Measurements from ENCODE around the gene MICAL3. TPM values are rescaled to one million over a fixed set of nuclear protein-coding genes. Genes with fewer than 3 reads are reported as not detected.
A peak's percentile ranks its signal among the peaks of the same experiment; 100 is the strongest.
"Not testable (repeated sequence)": the region's sequence is repeated elsewhere in the genome, so short reads cannot be mapped to it uniquely, and the experiment has no call there.

The MICAL3 gene
- total RNA-seq, 1 donor from 2014 or later = 23.4 TPM

DNA sequence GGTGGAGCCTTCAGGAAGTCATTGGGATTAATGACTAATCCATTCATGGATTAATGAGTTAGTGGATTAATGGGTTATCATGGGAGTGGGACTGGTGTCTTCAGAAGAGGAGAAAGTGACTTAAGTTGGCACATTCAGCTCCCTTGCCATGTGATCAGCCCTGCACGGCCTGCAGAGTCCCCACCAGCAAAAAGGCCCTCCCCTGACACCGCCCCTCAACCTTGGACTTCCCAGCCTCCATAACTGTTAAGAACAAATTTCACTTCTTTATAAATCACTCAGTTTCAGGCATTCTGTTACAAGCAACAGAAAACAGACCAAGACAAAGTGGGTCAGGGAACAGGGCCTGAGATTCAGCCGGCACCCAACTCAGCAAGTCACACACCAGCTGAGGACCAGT lies 85.3 kb downstream of the MICAL3 start:
- no peak for DNase-seq (ENCODE audit: low read depth)

DNA sequence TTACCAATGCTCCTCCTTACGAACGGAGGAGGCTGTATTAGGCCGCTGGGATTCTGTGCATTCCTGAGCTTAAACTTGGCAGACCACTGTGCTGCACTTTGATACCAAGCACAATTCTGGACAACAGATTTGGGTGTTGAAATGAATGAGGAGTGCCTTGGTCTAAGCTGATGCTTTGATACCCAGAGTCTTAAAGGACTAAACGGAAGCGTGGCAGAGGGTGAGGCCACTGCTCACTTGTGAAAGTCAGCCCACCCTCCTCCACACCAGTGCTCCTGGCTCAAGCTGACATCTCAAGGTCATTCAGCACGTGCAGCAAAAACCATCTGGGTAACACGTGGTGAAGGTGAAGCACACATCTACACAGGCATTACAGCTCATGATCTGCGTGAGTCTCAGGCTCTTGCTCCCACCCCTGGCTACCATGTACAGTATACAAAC lies 85.9 kb downstream of the MICAL3 start:
- DNase-seq (ENCODE audit: low read depth) = no peak

DNA sequence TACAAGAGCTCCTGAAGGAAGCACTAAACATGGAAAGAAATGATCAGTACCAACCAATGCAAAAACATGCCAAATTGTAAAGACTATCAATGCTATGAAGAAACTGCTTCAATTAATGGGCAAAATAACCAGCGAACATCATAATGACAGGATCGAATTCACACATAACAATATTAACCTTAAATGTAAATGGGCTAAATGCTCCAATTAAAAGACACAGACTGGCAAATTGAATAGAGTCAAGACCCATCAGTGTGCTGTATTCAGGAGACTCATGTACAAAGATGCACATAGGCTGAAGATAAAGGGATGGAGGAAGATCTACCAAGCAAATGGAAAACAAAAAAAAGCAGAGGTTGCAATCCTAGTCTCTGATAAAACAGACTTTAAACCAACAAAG lies 91.9 kb downstream of the MICAL3 start:
- not testable (repeated sequence) for DNase-seq (ENCODE audit: low read depth)

DNA sequence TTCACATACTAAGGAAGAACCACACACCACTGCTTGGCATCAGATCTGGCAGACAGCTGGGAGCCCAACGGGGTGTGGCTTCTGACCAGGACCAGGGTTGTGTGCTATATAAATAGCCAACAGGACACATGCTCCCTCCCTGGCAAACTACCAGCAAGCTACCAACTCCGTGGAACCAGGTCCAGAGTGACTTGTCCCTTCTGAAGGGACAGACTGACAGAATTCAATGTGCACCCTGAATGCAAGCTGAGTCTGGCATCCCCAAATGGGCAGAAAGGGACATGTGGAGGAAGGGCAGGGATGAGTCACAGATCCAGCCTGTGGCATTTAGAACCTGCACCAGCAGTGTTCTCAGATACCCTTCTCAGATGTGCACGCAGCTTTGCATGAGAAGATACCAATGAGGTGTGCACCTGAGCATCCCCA lies 92.9 kb downstream of the MICAL3 start:
- peak; percentile 98 for DNase-seq (ENCODE audit: low read depth)

DNA sequence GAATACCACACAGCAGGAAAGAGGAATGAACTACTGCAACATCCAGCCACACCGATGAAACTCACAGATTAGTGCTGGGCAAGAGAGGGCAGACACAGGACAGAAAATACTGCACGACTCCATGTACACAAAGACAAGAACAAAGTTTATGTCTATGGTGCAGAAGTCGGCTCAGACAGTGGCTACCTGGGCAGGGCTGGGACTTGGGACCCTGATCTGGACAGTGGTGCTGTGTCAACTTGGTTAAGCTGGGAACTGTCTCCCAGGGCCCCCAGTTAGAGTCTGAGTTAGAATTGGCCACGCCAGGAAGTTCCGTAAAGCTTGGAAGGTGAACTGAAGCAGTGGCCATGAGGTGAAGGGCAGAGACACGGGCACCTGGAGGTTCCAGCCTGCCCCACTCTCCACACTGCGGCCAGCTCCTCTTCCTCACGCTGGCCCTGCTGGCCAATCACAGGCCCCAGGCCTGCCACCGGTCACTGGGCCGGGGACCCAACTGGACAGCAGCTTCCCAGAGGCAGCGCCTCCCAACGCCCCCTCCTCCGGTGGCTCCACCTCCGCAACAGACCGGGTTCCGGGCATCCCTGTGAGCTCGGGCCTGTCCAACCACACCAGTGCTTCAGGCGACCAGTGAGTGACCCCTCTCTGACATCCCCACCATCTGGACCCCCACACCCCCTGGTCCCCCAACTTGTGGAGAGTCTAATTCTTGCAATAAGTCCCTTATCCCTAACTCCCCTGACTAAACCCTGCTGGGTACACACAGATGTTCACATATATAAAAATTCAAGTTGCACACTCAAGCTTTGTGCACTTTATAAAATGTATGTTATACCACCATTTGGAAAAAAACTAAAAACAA lies 93.7 kb downstream of the MICAL3 start:
- no peak for DNase-seq (ENCODE audit: low read depth)

DNA sequence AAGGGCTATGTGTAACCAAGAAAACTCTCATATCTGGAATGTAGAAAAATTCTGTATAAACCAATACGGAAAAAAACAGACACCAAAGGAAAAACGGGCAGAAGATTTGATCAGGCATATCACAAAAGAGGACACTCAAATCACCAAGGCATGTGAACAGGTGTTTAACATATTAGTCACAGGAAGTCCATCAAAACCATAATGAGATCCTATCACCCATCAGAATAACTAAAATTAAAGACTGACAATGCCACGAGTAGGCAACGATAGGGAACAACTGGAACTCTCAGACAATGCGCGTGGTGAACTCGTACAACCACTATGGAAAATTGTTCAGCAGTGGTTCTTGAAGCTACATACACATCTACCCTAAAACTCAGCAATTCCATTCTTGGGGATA lies 94.5 kb downstream of the MICAL3 start:
- peak; percentile 85 for DNase-seq (ENCODE audit: low read depth)

DNA sequence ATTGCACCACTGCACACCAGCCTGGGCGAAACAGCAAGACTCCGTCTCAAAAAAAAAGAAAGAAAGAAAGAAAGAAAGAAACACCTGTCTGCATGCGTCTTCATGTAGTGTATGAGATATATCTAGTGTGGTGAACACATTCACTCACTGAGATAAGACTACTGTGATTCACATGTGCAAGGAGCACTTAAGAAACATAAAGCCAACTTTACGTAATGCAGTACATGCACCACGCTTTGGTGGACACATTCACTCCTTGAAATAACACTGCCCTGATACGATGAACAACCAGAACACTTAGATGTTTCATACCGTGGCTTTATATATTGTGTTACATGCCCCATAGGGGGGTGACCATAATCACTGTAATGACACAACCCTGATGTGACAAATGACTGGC lies 96.0 kb downstream of the MICAL3 start:
- no peak for DNase-seq (ENCODE audit: low read depth)

DNA sequence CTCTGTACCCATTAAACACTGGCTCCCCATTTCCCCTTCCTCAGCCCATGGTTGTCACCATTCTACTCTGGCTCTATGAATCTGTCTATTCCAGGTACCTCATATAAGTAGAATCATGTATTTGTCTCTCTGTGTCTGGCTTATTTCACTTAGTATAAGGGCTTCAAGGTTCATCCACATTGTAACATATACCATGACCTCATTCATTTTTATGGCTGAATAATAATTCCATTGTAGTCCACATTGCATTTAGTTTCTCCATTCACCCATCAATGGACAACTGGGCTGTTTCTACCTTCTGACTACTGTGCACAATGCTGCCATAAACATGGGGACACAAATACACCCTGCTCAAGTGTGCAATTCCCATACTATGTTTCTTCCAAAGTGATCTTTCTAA lies 97.3 kb downstream of the MICAL3 start:
- DNase-seq (ENCODE audit: low read depth) = no peak

DNA sequence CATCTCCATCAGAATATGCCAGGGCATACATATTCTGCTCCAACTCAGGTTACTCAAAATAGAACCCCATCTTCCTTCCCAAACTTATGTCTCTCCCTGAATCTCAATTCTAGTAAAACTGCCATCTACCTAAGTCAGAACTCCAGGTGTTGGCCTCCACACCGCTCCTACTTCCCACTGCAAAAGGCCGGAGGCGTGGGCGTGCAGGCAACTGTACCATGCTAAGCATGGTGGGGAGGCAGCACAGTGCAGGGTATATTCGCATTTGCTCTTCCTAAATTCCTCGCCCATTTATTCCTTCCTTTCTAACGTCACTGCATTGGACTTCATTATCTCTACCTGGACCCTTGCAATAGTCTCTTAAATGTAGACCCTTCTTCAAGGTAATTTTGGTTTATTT lies 97.8 kb downstream of the MICAL3 start:
- no peak for DNase-seq (ENCODE audit: low read depth)

DNA sequence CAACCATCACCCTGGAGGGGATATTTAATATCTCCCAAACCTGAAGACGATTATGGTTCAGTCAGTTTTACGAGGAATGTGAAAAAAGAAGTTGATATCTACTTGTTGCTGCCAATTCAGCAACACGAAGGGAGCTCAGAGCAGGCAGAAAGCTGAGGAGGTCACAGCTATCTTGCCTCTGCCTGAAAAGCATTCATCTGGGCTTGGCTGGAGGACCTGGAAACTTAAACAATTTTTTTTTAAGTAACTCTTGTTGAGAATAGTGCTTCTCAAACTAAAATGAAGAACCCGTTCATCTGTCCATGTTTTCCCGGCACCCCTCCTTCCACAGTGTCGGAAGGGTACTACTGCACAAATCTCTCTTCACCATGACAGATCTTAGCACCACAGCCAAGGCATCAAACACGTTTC lies 98.9 kb downstream of the MICAL3 start:
- DNase-seq (ENCODE audit: low read depth) = no peak

DNA sequence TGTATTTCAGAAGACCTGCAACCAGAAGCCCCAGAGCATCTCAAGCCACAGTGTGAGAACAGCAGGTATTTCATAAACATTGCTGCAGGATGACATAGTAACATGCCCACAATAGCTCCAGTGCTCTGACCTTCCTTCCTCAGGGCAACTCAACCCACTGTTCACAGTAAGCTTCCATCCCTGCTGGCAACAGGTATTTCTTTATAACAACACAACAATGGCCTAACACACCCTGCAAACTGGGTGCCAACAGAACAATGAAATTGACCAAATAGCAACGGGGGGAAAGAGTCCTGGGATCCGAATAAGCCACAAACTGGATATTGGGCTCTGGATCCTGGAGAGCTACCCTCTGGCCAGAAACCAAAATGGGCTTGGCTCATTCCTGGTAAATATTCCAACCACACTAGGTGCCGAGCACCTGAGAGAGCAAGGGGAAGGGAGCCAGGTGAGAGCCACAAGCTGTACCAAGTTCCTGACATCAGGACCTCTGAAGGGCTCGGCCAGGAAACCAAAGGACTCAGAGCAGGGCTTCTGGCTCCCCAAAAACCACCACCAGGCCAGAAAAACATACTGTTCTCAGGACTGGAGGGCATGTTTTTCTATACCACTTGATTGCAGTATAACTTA lies 99.5 kb downstream of the MICAL3 start:
- peak; percentile 40 for DNase-seq (ENCODE audit: low read depth)

DNA sequence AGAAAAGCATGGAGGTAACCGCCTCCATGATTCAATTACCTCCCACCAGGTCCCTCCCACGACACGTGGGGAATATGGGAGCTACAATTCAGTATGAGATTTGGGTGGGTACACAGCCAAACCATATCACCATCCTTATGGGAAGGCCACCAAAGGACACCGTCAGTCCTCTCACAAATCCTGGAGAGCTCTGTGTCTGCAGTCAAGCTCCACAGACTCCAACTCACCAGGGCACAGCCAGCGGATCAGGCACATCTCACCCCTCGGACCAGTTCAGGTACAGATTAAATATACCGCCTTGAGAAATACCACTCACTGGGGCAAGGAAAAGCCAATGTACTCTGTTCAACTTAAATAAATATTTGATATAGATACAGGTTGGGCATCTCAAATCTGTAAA lies 100.3 kb downstream of the MICAL3 start:
- no peak for DNase-seq (ENCODE audit: low read depth)

DNA sequence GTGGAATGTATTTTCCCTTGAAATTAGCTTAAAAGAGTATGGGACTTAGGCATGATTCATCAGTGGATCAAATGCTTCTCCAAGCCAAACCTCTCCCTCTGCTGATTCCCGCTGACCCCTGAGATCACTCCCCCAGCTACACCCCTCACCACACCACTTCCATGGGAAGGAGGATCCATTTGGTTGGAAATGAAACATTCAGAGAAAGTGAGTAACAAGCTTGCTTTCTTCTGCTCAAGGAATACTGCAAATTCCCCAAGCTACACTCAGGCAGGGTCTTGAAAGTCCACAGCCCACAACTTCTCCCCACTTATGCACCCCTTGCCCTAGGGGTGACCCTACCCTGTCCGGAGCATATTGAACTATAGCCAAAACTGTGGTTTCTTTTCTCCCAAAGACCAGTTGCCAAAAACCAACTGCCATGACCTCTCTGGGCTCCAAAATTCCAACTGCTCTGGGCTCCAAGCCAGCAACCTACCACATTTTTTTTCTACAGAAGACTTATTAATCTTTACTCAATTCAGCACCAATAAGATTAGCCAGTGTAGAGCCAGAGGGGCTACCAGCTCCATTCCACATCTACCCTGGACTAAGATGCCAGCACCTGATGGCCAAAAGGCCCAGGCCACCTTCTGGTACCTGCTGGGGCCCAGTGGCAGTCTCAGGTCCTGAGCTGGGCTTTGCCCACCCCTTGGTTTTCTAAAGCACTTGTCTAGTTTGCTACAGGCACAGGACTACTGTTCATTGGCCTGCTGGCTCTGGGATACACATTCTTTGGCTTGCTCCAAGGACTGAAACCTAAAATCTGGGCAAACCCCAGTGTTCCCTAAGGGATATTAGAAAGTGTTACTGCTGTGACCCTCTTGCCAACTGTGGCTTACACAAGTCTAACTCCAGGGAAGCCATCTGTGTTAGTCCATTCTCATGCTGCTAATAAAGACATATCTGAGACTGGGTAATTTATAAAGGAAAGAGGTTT lies 101.1 kb downstream of the MICAL3 start:
- DNase-seq (ENCODE audit: low read depth) = peak; percentile 89

DNA sequence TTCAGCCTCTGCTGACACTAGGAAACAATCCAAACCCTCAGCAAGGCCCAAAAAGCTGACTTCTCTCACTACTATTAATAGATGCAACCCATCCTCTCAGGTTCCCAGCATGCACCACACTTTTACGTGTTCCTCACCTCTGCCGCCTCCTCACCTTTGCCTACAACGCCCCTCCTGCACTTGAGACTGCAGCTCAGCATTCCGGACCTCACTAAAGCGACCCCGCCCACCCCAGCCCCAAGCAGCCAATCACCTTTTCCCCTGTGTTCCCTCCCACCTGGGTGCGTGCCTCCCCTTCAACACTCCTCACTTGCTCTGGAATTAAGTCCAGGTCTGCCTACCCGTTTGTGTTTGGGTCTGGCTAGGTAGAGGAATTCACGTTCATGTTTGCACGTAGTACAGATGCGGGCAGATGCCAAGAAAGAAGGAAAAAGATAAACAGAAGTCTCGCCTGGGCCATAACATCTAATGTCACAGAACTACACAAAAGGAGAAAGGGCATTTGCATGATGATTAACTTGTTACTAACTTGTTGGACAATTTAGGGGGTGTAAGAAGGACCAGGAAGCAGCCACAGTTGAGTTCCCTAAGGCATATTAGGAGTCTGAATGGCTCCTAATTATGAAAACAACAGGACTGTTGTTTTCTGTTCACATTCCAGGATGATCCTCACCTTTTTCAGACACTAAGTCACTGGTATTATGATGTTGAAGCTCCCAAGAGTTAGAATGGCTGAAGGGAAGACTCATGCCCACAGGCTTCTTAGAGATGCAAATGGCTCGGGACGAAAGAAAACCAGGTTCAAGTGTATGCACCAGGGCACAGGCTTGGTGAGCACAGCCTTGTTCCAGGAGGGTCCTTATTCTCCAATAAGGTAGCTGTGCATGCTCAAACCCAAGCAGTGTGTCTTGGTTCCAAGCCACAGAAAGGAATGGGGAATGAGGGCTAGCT lies 102.2 kb downstream of the MICAL3 start:
- DNase-seq (ENCODE audit: low read depth) = no peak

DNA sequence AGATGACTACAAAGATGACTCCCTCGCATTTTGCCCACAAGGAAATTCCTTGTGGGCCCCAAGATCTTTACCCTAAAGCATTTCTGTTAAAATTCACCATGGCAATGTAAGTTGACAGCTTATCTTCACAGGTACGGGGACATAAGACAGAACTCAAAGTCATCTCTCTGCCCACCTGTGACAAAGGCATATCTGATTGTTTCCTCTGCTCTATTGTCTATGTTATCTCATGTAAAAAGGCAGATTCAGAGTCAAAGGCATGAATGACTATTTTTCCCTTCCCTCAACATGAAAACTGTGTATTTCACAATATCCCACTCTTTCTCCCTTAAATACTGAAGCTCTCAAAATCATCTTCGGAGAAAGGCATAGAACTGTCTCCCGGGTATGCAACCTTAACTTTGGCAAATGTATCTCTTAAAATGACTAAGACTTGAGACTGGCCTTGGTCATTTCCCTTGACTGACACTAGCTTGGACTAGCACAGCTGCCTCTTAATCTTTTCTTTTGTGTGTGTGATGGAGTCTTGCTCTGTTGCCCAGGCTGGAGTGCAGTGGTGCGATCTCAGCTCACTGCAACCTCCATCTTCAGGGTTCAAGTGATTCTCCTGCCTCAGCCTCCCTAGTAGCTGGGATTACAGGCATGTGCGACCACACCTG lies 103.2 kb downstream of the MICAL3 start:
- peak; percentile 25 for DNase-seq (ENCODE audit: low read depth)

DNA sequence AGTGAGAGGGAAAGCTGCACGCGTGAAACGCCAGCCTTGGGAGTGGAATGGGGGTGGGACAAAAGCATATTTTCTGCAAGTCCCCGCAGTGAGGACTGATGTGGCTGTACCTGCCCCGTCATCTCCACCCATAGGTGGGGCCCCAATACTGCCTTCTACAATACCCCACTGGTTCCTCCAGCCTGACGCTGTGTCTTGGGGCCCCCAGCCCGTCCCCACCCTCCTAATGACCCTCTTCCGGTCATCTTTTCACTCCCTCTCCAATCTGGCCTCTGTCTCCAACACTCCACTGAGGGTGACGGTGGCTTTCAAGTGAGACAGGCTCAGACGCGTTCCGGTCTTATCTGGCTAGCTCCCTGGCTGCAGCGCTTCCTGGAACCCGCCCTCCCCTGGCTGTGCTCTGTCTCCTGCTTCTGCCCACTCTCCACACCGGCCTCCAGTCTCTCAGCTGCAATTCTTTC lies 104.2 kb downstream of the MICAL3 start:
- no peak for DNase-seq (ENCODE audit: low read depth)

DNA sequence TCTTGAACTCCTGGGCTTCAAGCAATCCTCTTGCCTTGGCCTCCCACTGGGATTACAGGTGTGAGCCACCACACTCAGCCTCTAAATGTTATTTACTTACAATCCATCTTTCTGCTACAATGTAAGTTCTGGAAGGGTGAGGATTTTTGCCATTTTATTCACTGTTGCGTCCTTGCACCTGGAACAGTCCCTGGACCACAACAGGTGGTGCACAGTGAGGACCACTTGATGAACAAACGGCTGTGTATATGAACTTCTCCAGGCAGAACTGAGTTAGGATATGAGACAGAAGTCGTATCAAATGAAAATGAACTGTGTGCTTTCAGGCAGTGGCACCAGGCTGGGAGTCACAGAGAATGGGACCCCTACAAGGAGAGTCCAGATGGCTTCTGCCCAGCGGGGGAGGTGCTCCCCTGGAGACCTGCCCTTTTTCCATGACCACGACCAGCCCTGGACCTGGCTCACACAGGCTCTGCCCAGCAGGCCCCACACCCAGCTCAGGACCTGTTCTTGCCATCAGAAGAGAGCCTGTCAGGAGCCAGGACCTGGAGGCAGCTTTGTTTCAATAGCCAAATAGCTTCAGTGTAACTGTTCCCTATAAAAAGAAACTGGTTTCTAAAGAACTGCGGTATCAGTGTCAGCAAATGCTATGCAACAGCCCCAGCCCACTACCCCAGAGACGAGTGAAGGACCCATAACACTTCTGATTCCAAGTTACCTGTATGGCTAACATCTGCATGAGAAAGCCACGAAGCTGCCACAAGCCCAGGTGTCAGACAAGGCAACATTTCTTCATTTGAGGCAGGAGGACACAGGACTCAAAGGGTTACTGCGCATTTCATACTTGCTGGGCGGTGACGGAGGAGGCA lies 104.9 kb downstream of the MICAL3 start:
- DNase-seq (ENCODE audit: low read depth) = peak; percentile 37

DNA sequence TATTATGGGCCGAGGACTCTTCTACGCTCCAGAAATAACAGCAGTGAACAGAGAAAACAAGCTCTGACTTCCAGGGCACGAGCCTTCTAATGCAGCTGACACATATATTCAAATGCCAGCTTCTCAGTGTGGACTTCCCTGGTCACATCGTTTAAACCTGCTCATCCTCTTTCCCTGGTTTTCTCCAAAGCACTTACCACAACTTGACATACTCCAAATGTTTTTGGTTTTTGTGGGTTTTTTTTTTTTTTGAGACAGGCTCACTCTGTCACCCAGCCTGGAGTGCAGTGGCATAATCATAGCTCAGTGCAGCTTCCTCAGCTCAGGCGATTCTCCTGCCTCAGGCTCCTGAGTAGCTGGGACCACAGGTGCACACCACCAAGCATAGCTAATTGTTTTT lies 105.5 kb downstream of the MICAL3 start:
- peak; percentile 94 for DNase-seq (ENCODE audit: low read depth)

DNA sequence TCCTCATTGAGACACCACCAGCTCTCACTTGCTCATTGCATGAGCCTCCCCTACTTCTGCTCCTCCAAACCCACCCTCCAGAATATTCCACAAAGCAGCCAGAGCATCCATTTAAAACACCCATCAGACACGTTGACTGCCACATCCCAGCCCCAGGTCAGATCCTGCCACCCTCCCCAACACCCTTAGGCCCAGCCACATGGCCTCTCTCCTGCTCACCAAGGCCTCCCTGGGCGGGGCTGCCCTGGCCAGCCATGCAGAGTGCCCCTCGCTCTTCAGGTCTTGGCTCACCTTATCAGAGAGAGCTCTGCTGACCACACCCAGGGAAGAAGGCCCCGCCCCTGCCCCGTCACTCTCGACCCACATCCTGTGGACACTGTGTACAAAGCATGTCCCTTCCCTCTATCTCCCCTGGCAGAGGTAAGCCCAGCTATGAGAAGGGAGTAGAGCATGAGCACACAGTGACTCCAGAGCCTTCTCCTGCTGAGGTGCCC lies 106.8 kb downstream of the MICAL3 start:
- no peak for DNase-seq (ENCODE audit: low read depth)
